NCI-H1092 treated with DMSO at 0.1 percent for 48 hours (cell line): ENCODE data around the gene WDFY4.

Experiments used
- DNase-seq: peaks from one replicate; lab custom pipeline; 2025; lab: John Stamatoyannopoulos, UW

Gene WDFY4

GRCh38 chr10:48744587-48744986, 59.9 kb downstream of the WDFY4 start:
- no peak for DNase-seq

- no peak for DNase-seq
These were observed 61.1 kb downstream of the WDFY4 start for GRCh38 chr10:48745662-48746245.

GRCh38 chr10:48748573-48748972, 63.9 kb downstream of the WDFY4 start:
- no peak for DNase-seq

- DNase-seq, result no peak
These were observed 64.6 kb downstream of the WDFY4 start for GRCh38 chr10:48749254-48749787.

- DNase-seq, result no peak
These were observed 65.3 kb downstream of the WDFY4 start for GRCh38 chr10:48750019-48750418.

GRCh38 chr10:48750991-48751390, 66.3 kb downstream of the WDFY4 start:
- DNase-seq, result no peak

- DNase-seq, result no peak
These were observed 67.1 kb downstream of the WDFY4 start for GRCh38 chr10:48751730-48752129.

- DNase-seq, result no peak
These were observed 73.7 kb downstream of the WDFY4 start for GRCh38 chr10:48758411-48758810.

- no peak for DNase-seq
These were observed 74.6 kb downstream of the WDFY4 start for GRCh38 chr10:48759113-48759901.

- peak; percentile 1 for DNase-seq
These were observed 76.3 kb downstream of the WDFY4 start for GRCh38 chr10:48760983-48761382.

- DNase-seq, result no peak
These were observed 77.7 kb downstream of the WDFY4 start for GRCh38 chr10:48762064-48763042.

GRCh38 chr10:48763403-48763965, 78.8 kb downstream of the WDFY4 start:
- DNase-seq, result no peak

GRCh38 chr10:48764486-48764885, 79.8 kb downstream of the WDFY4 start:
- DNase-seq, result no peak

- no peak for DNase-seq
These were observed 80.4 kb downstream of the WDFY4 start for GRCh38 chr10:48765039-48765438.

- DNase-seq, result no peak
These were observed 80.9 kb downstream of the WDFY4 start for GRCh38 chr10:48765527-48765926.

GRCh38 chr10:48767373-48768143, 82.9 kb downstream of the WDFY4 start:
- no peak for DNase-seq

- no peak for DNase-seq
These were observed 83.6 kb downstream of the WDFY4 start for GRCh38 chr10:48768144-48768766.

GRCh38 chr10:48768926-48769325, 84.3 kb downstream of the WDFY4 start:
- DNase-seq, result no peak

GRCh38 chr10:48769706-48770435, 85.2 kb downstream of the WDFY4 start:
- no peak for DNase-seq

- no peak for DNase-seq
These were observed 86.0 kb downstream of the WDFY4 start for GRCh38 chr10:48770561-48771089.
